ENCODE results near the gene PSME2. TPM values are rescaled to one million over a fixed set of nuclear protein-coding genes. Genes with fewer than 3 reads are reported as not detected.

Gene PSME2
- polyA plus RNA-seq, 1 donor from 2014 or later, result 73.3 TPM

GRCh38 chr14:24100982-24101494 is 45.4 kb downstream of the PSME2 start:
- Histone ChIP-seq H3K27ac (ENCODE audit: low read length) (no peak overlapping the region), H3K79me2 (replicated peaks; ENCODE audit: insufficient read depth, low read length) (no peaks in the 10 kb centered on the region), H3K36me3 (ENCODE audit: insufficient read depth, low read length) (no peaks in the 10 kb centered on the region), H2AFZ (ENCODE audit: low read depth, low read length) (no peak overlapping the region), H4K20me1 (ENCODE audit: insufficient read depth) (no peaks in the 10 kb centered on the region), H3K9me2 (ENCODE audit: insufficient read depth, low read length) (no peaks in the 10 kb centered on the region), H3K9ac (ENCODE audit: low read length) (no peak overlapping the region), H3F3A (ENCODE audit: insufficient read depth, low read length, poor library complexity, severe bottlenecking) (no peaks in the 10 kb centered on the region), H3K27me3 (ENCODE audit: insufficient read depth, low read depth, low read length) (no peaks in the 10 kb centered on the region), H3K9me3 (ENCODE audit: low read length) (no peaks in the 10 kb centered on the region), H3K4me3 (ENCODE audit: low read length) (no peak overlapping the region), H3K4me2 (ENCODE audit: low read length) (no peak overlapping the region)
- TF ChIP-seq POLR2AphosphoS5 (IDR thresholded peaks at IDR 0.05), result no peak
- TF ChIP-seq EZH2 (IDR thresholded peaks at IDR 0.05; ENCODE audit: borderline replicate concordance, insufficient read depth, low read length, poor library complexity, severe bottlenecking), result no peak
- TF ChIP-seq CTCF (IDR thresholded peaks at IDR 0.05; ENCODE audit: poor library complexity, severe bottlenecking), result no peak
- no peak for TF ChIP-seq TAF1 (IDR thresholded peaks at IDR 0.05; ENCODE audit: low read depth)
- no peak for TF ChIP-seq MXI1 (conservative IDR thresholded peaks at IDR 0.05; ENCODE audit: poor library complexity, severe bottlenecking)
- no peak for TF ChIP-seq RAD21 (conservative IDR thresholded peaks at IDR 0.05)
- TF ChIP-seq EP300 (conservative IDR thresholded peaks at IDR 0.05; ENCODE audit: poor library complexity, severe bottlenecking), result no peak
- no peak for TF ChIP-seq REST (IDR thresholded peaks at IDR 0.05; ENCODE audit: borderline replicate concordance)
- TF ChIP-seq SMC3 (conservative IDR thresholded peaks at IDR 0.05; ENCODE audit: poor library complexity), result no peak

GRCh38 chr14:24100197-24100981 is 46.0 kb downstream of the PSME2 start:
- no peak overlapping the region for H3K4me2 ChIP-seq (ENCODE audit: low read length)
- no peak for TF ChIP-seq TAF1 (IDR thresholded peaks at IDR 0.05; ENCODE audit: low read depth)
- no peak for TF ChIP-seq CTCF (IDR thresholded peaks at IDR 0.05; ENCODE audit: poor library complexity, severe bottlenecking)
- TF ChIP-seq SMC3 (conservative IDR thresholded peaks at IDR 0.05; ENCODE audit: poor library complexity), result no peak
- no peak for TF ChIP-seq MXI1 (conservative IDR thresholded peaks at IDR 0.05; ENCODE audit: poor library complexity, severe bottlenecking)
- TF ChIP-seq REST (IDR thresholded peaks at IDR 0.05; ENCODE audit: borderline replicate concordance), result no peak
- TF ChIP-seq POLR2AphosphoS5 (IDR thresholded peaks at IDR 0.05), result no peak
- TF ChIP-seq RAD21 (conservative IDR thresholded peaks at IDR 0.05), result no peak
- no peak for TF ChIP-seq EZH2 (IDR thresholded peaks at IDR 0.05; ENCODE audit: borderline replicate concordance, insufficient read depth, low read length, poor library complexity, severe bottlenecking)
- no peak for TF ChIP-seq EP300 (conservative IDR thresholded peaks at IDR 0.05; ENCODE audit: poor library complexity, severe bottlenecking)
- no peak overlapping the region for H2AFZ ChIP-seq (ENCODE audit: low read depth, low read length)
- H3K9me3 ChIP-seq (ENCODE audit: low read length), result no peaks in the 10 kb centered on the region
- H3K9me2 ChIP-seq (ENCODE audit: insufficient read depth, low read length), result no peaks in the 10 kb centered on the region
- H4K20me1 ChIP-seq (ENCODE audit: insufficient read depth), result no peaks in the 10 kb centered on the region
- H3F3A ChIP-seq (ENCODE audit: insufficient read depth, low read length, poor library complexity, severe bottlenecking), result no peaks in the 10 kb centered on the region
- no peaks in the 10 kb centered on the region for H3K36me3 ChIP-seq (ENCODE audit: insufficient read depth, low read length)
- H3K79me2 ChIP-seq (replicated peaks; ENCODE audit: insufficient read depth, low read length), result no peaks in the 10 kb centered on the region
- H3K9ac ChIP-seq (ENCODE audit: low read length), result no peak overlapping the region
- no peak overlapping the region for H3K27ac ChIP-seq (ENCODE audit: low read length)
- no peaks in the 10 kb centered on the region for H3K27me3 ChIP-seq (ENCODE audit: insufficient read depth, low read depth, low read length)
- H3K4me3 ChIP-seq (ENCODE audit: low read length), result no peak overlapping the region

All from neural cell (in vitro differentiated cells).